Measurements from ENCODE around the gene CDR2L.

DNA sequence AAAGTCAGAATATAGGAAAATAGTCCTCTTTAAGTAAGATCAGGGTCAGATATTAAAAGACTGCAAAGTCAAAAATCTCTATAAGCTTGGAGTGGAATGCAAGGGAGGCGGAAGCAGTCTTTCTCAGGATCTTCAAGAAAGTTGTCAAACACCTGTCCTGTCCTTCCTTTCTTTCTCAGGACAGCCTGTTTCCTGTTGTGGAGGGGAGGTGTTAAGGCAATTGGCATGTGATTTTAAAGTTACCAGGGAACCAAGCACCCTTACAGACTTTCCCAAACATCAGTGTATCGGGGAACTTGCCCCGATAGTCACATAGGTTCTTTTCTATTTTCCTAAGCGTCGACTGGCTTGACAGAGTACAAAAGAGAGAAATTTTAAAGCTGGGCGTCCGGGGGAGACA is 57.3 kb downstream of the CDR2L start:
- TF ChIP-seq, protein P1, sequence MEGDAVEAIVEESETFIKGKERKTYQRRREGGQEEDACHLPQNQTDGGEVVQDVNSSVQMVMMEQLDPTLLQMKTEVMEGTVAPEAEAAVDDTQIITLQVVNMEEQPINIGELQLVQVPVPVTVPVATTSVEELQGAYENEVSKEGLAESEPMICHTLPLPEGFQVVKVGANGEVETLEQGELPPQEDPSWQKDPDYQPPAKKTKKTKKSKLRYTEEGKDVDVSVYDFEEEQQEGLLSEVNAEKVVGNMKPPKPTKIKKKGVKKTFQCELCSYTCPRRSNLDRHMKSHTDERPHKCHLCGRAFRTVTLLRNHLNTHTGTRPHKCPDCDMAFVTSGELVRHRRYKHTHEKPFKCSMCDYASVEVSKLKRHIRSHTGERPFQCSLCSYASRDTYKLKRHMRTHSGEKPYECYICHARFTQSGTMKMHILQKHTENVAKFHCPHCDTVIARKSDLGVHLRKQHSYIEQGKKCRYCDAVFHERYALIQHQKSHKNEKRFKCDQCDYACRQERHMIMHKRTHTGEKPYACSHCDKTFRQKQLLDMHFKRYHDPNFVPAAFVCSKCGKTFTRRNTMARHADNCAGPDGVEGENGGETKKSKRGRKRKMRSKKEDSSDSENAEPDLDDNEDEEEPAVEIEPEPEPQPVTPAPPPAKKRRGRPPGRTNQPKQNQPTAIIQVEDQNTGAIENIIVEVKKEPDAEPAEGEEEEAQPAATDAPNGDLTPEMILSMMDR (IDR thresholded peaks at IDR 0.05) = no peak
- TF ChIP-seq POLR2A (IDR thresholded peaks at IDR 0.05) = no peak
